Pancreas (tissue), 10 donors: ENCODE data around the gene PTPRU. TPM values are rescaled to one million over a fixed set of nuclear protein-coding genes. Genes with fewer than 3 reads are reported as not detected.

ENCODE experiments used
- ATAC-seq, 4 donors: fragments of 200-7000 bp; cut with Tn5 transposase; one replicate each; pipeline versions ENCODE4 v1.8.0 to v1.9.1; 2020; ENCODE audit warnings: mild to moderate bottlenecking in 4 of 4, moderate library complexity in 4 of 4
- DNase-seq, 6 donors: peaks; one replicate each; pipeline ENCODE4 v3.0.0-alpha.2; 2020
- FAIRE-seq: peaks from 2 replicates; lab custom pipeline; 2012; peaks lifted over from hg19 to GRCh38; lab: Jason Lieb, UNC
- H3K27ac ChIP-seq, 4 donors: fragments of 200-600 bp; sonication (generic); 1 replicate in 3 of 4; 2 replicates in 1 of 4; pipeline versions ENCODE4 v1.5.0 to v1.8.0; 2020
- H3K27me3 ChIP-seq, 4 donors: fragments of 200-600 bp; one replicate each; pipeline ENCODE4 v1.8.0; 2021
- H3K36me3 ChIP-seq, 3 donors: fragments of 200-600 bp; sonication (generic) in 1 of 3; one replicate each; pipeline versions ENCODE4 v1.5.0 to v1.8.0; 2020 to 2021
- H3K4me1 ChIP-seq, 3 donors: fragments of 200-600 bp; one replicate each; pipeline ENCODE4 v1.8.0; 2021
- H3K4me3 ChIP-seq, 4 donors: fragments of 200-600 bp; sonication (generic) in 2 of 4; one replicate each; pipeline versions ENCODE4 v1.5.0 to v1.8.0; 2020 to 2021
- H3K9me3 ChIP-seq, 4 donors: fragments of 200-600 bp; one replicate each; pipeline ENCODE4 v1.8.0; 2021
- WGBS, 2 donors: extraction: QIAGEN DNeasy Blood & Tissue Kit; methylation state at CpG; one replicate each; pipeline ENCODE4 v1.1.7; 2013; 5-methylcytosine and 5-hydroxymethylcytosine counted together
- intact Hi-C, 3 donors: fragments of 100-400 bp; cut with DNase I; formaldehyde crosslinking; loops; one replicate each; pipeline versions ENCODE4 v1.11.1 to v1.14.2; 2022
- polyA plus RNA-seq, 2 donors: library from polyadenylated mRNA; stranded (reverse); fragments of 200-250 nt; gene quantifications; one replicate each; pipeline ENCODE4 v1.2.3, GENCODE V29; 2013
- total RNA-seq, 6 donors: library from RNA; stranded (reverse); fragmentation: NEBNext Ultra II Directional in 4 of 6; extraction: Animal tissue kit (Norgen Biotek cat#: 25700) in 4 of 6; gene quantifications; one replicate each; pipeline versions ENCODE4 v1.2.1 to v1.2.4, GENCODE V29; 2021 to 2023
- TF ChIP-seq, protein P1 (sequence below), 4 donors: fragments of 200-600 bp; sonication (generic) in 3 of 4; IDR thresholded peaks; one replicate each; pipeline versions ENCODE4 v1.5.0 to v1.8.0; 2021; ENCODE audit warnings: antibody characterized with exemption in 4 of 4
- donor health status: healthy with polysubstance abuse.
- donor health status: DM: no; HTN: no; CAD: no; lungs with moderate emphysema.
- donor health status: DM: no; HTN: no; CAD: no.
- donor health status: control.
- donor health status: control.
- donor health status: Bipolar disorder and iron deficiency.
- donor health status: DM: yes; HTN: yes; CAD: no.
- donor health status: DM: no; HTN: no; CAD: no.
- donor health status: DM: no; HTN: no; CAD: no.
- donor health status: DM: yes; HTN: yes; CAD: no.

PTPRU gene
- total and polyA plus RNA-seq, 8 donors: 12.3 to 20.9 (median 15.2) TPM

DNA sequence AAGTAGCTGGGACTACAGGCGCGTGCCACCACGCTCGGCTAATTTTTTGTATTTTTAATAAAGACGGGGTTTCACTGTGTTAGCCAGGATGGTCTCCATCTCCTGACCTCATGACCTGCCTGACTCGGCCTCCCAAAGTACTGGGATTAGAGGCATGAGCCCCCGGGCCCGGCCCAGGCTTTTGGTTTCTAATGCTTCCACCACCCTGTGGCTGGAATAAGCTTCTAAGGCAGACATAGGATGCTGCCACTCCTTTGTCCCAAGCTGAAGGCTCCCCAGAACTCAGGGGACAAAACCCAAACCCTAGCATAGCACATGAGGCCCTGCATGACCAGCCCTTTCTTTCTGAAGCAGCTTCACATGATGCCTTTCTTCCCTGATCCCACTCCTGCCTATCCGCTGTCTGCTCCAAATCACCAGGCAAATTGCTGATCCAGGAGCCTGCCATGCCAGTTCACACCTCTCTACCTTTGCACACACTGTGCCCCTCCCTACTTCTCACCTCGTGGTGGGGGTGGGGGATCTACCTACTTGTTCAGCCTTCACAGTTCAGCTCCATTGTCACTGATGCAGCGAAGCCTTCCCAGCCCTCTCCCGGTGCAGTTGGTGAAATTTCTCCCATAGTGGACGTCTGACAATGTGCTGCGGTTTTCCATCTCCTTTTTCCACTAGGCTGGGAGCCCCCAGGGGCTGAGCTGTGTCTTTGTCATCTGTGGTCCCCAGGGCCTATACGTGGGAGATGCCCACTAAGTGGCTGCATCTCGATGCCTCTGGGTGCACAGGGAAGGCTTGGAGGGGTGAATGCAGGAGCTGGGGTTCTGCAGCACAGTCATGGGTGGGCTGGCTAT lies 6.9 kb downstream of the PTPRU start:
- TF ChIP-seq, protein P1, sequence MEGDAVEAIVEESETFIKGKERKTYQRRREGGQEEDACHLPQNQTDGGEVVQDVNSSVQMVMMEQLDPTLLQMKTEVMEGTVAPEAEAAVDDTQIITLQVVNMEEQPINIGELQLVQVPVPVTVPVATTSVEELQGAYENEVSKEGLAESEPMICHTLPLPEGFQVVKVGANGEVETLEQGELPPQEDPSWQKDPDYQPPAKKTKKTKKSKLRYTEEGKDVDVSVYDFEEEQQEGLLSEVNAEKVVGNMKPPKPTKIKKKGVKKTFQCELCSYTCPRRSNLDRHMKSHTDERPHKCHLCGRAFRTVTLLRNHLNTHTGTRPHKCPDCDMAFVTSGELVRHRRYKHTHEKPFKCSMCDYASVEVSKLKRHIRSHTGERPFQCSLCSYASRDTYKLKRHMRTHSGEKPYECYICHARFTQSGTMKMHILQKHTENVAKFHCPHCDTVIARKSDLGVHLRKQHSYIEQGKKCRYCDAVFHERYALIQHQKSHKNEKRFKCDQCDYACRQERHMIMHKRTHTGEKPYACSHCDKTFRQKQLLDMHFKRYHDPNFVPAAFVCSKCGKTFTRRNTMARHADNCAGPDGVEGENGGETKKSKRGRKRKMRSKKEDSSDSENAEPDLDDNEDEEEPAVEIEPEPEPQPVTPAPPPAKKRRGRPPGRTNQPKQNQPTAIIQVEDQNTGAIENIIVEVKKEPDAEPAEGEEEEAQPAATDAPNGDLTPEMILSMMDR (IDR thresholded peaks at IDR 0.05): no peak

DNA sequence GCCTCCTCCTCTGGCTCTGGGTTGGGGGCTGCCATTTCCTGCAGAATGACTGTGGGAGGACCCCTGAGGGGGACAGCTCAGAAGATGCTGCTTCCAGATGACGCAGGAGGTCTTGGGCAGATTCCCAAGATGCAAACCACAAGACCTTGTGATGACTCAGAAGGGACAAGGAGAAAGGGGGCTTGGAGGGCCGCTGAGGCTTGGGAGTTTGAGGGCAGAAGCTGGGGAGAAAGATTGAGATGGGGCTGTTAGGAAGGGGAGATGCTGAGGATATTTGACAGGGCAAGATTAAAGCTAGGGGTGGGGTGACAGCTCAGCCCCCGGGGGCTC lies 7.5 kb downstream of the PTPRU start:
- H3K27me3 ChIP-seq: no peaks in the 10 kb centered on the region
- intact Hi-C loops: loop anchor here in 1 of 3 donors (10.0 kb wide), 1 partner anchor 1141 kb away; no protein-coding TSS in a partner anchor
- no peak for FAIRE-seq
- no peak for DNase-seq
- no peak overlapping the region for H3K4me3 ChIP-seq
- 63 to 75% methylated on average over 3 of the region's 3 CpGs for WGBS, 2 donors
- H3K27ac ChIP-seq: no peak overlapping the region
- TF ChIP-seq, protein P1 (IDR thresholded peaks at IDR 0.05): no peak
- no peaks in the 10 kb centered on the region for H3K4me1 ChIP-seq
- no peak for ATAC-seq
- no peaks in the 10 kb centered on the region for H3K36me3 ChIP-seq
- no peaks in the 10 kb centered on the region for H3K9me3 ChIP-seq

More for the DNA sequence above, 6.9 kb downstream of the PTPRU start:
- WGBS, 2 donors: 80 to 83% methylated on average over 16 of the region's 16 CpGs
- Histone ChIP-seq H3K4me3 (no peak overlapping the region), H3K27ac (no peak overlapping the region), H3K9me3 (no peaks in the 10 kb centered on the region), H3K36me3 (no peaks in the 10 kb centered on the region), H3K27me3 (no peaks in the 10 kb centered on the region), H3K4me1 (no peaks in the 10 kb centered on the region)
- ATAC-seq (no peak), DNase-seq (no peak), FAIRE-seq (no peak)
- intact Hi-C loops: loop anchor here in 1 of 3 donors (10.0 kb wide), 1 partner anchor 1142 kb away; no protein-coding TSS in a partner anchor

- no peak for ATAC-seq
- Histone ChIP-seq H3K27me3 (no peaks in the 10 kb centered on the region), H3K27ac (no peak overlapping the region), H3K9me3 (no peaks in the 10 kb centered on the region), H3K4me1 (no peaks in the 10 kb centered on the region), H3K4me3 (no peak overlapping the region), H3K36me3 (no peaks in the 10 kb centered on the region)
- WGBS, 2 donors: 77 to 91% methylated on average over 6 of the region's 6 CpGs
- no peak for DNase-seq
- FAIRE-seq: no peak
- TF ChIP-seq, protein P1 (IDR thresholded peaks at IDR 0.05): no peak
- intact Hi-C loops: loop anchor here in 1 of 3 donors (5.0 to 10.0 kb wide), 2 partner anchors 862 to 1140 kb away; no protein-coding TSS in a partner anchor
Measured at GRCh38 chr1:29245261-29245660, 8.9 kb downstream of the PTPRU start.

- WGBS, 2 donors: 53 to 68% methylated on average over 5 of the region's 5 CpGs
- intact Hi-C loops: loop anchor here in 1 of 3 donors (5.0 to 10.0 kb wide), 2 partner anchors 861 to 1139 kb away; no protein-coding TSS in a partner anchor
- TF ChIP-seq, protein P1 (IDR thresholded peaks at IDR 0.05): peak in 1 of 4 donors; percentile 17
- Histone ChIP-seq H3K27ac (no peak overlapping the region), H3K27me3 (no peaks in the 10 kb centered on the region), H3K4me3 (no peak overlapping the region), H3K9me3 (no peaks in the 10 kb centered on the region), H3K36me3 (no peaks in the 10 kb centered on the region), H3K4me1 (no peaks in the 10 kb centered on the region)
- FAIRE-seq (no peak), DNase-seq (no peak), ATAC-seq (peak in 3 of 4 donors; percentile 66 to 76 (median 66))
Measured at GRCh38 chr1:29245876-29246275, 9.6 kb downstream of the PTPRU start.

DNA sequence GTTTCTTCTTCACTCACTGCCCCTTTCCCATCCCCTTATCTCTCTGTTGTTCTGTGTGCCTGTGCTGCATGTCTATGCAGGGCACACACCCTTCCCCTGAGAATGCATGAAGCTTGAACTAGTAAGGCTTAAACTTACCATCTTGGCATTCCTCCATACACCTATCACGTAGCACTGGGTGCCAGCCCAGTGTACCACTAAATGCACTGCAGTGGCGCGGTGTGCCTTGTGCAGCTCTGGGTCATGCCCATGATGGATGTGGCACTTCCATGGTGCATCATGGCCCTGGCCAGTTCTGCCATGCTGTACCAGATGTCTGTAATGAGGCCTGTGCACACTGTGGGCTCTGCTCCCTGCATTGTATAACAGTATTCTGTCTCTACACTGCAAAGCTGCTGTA lies 10.7 kb downstream of the PTPRU start:
- Histone ChIP-seq H3K9me3 (no peaks in the 10 kb centered on the region), H3K4me3 (no peak overlapping the region), H3K27me3 (no peaks in the 10 kb centered on the region), H3K4me1 (no peaks in the 10 kb centered on the region), H3K27ac (no peak overlapping the region), H3K36me3 (no peaks in the 10 kb centered on the region)
- WGBS, 2 donors: 73 to 81% methylated on average over 3 of the region's 3 CpGs
- intact Hi-C loops: loop anchor here in 1 of 3 donors (5.0 to 10.0 kb wide), 2 partner anchors 860 to 1138 kb away; no protein-coding TSS in a partner anchor
- TF ChIP-seq, protein P1 (IDR thresholded peaks at IDR 0.05): no peak
- DNase-seq: no peak
- no peak for ATAC-seq
- FAIRE-seq: no peak
